ENCODE data around the gene MRPL50.
"Not testable (repeated sequence)": the region's sequence is repeated elsewhere in the genome, so short reads cannot be mapped to it uniquely, and the experiment has no call there.

Gene MRPL50

DNA sequence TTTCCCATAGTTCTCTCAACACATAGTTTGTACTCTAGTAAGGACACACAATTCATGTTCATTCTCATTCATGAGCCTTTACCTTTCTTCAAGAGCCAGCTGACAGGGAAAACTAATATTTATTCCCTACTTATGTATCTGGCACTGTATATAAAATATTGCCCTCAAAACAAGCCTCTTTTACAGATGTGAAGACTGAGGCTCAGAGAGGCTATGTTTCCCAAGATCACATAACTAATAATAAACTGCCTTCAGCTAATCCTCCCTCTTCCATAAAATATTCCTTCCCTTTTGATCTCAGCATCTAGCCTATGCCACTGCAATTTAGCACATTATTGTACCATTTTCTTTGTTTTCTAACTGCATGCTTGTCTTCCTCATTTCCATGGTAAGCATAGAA is 19.0 kb upstream of the MRPL50 start:
- DNase-seq, result no peak

DNA sequence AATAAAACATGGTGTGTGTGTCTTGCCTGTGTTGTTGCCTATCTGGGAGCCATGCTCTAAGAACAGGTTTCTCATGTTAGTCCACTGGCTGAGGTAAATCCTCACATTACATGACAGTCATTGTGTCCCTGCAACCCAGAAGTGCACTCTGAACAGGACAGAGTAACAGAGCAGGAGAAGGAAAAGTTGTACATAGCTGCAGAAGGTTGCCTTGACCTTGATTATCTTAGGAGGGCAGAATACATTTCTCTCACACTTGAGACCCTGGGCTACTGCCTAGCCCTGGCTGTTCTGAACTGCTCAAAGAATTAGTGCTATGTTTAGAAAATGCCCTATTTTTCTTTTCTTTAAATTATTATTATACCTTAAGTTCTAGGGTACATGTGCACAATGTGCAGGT is 17.2 kb upstream of the MRPL50 start:
- no peak for DNase-seq

DNA sequence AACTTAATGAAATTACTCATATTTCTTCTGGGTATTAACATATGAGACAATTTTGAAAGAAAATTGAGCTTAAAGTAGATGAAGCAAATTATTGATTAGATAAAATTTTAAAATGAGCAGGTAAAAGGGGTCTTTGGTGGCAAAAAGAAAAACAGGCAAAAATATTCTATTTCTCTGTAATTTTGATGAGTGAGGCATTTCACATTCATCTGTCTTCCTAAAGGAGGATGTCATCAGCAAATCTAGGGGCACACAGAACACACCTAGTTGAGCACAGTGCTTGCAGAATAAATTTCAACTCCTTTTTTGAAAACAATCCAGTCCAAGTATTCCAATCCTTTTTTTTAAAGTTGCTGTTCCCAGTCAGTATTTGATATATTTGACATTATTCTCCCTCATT is 16.4 kb upstream of the MRPL50 start:
- DNase-seq, result no peak

DNA sequence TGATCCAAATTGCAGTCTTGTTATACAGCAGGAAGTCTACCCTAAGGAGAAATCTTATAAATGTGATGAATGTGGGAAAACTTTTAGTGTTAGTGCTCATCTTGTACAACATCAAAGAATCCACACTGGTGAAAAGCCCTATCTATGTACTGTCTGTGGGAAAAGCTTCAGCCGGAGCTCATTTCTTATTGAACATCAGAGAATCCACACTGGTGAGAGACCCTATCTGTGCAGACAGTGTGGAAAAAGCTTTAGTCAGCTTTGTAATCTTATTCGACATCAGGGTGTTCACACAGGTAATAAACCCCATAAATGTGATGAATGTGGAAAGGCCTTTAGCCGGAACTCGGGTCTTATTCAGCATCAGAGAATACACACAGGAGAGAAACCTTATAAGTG is 10.7 kb upstream of the MRPL50 start:
- DNase-seq, result no peak

DNA sequence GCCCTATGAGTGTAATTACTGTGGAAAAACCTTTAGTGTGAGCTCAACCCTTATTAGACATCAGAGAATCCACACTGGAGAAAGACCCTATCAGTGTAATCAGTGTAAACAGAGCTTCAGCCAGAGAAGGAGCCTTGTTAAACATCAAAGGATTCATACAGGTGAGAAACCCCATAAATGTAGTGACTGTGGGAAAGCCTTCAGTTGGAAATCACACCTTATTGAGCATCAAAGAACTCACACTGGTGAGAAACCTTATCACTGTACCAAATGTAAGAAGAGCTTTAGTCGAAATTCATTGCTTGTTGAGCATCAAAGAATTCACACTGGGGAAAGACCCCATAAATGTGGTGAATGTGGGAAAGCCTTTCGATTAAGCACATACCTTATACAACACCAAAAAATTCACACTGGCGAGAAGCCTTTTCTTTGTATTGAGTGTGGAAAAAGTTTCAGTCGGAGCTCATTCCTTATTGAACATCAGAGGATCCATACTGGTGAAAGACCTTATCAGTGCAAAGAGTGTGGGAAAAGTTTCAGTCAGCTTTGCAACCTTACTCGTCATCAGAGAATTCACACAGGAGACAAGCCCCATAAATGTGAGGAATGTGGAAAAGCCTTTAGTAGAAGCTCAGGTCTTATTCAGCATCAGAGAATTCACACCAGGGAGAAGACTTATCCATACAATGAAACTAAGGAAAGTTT is 10.1 kb upstream of the MRPL50 start:
- DNase-seq, result no peak

DNA sequence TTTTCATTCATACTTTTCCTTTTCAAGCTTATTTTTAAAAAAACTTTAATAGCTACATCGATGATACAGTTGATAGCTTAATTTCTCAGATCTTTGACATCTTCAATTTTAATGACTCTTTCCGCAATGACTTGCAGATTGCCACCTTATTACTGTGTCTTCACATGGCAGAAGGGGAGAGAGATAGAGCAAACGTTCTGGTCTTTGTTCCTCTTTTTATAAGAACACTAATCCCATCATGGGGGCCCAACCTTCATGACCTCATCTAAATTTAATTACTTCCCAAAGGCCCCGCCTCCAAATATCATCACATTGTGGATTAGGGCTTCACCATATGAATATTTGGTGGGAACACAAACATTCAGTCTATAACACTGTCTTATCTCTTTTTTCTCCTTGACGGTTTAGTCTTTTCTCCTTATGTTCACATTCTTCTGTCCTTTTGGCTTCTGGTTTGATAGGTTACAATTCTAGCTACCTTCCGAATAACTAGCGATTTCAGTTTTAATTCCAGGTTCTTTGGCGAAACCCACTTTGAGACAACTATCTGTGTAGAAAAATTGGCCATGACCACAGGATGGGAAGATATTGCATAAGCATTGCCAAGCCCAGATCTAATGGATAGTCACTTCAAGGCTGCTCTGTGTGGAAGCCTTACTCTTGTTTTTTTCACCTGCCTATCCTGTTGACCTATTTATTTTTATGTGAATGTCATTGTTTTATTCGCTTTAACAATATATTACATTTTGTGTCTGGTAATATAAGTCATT is 5.3 kb upstream of the MRPL50 start:
- no peak for DNase-seq

DNA sequence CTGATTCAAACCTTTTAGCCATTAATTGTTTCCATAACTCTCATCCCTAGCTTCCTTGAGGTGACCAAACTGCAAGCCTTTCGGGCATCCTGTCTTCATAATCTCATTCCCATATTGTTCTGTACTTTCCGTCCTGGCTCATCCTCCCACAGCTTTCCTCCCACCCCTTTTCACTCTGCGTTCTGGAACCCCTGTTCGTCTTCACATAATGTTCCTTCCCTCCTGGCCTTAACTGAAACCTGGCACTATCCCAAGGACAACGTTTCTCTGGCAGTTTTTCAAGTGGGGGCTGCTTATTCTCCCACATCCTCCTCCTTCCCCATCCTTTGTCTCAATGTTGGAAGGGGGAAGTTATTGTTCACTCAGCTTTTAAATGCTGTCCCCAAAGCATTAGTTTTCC is 1.7 kb upstream of the MRPL50 start:
- DNase-seq, result no peak

DNA sequence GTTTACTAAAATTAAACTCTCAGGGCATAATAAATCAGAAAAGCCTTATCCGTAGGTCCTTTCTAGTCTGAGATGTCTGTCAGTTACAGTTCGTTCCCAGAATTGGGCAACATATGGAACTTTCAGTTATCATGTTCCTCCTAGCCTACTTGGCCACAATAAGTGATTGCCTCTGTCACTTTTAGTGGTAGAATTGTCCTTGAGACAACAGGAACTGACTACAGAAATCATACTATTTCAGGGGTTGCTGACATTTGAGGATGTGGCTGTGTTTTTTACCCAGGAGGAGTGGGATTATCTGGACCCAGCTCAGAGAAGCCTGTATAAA is 1.2 kb upstream of the MRPL50 start:
- DNase-seq, result no peak

DNA sequence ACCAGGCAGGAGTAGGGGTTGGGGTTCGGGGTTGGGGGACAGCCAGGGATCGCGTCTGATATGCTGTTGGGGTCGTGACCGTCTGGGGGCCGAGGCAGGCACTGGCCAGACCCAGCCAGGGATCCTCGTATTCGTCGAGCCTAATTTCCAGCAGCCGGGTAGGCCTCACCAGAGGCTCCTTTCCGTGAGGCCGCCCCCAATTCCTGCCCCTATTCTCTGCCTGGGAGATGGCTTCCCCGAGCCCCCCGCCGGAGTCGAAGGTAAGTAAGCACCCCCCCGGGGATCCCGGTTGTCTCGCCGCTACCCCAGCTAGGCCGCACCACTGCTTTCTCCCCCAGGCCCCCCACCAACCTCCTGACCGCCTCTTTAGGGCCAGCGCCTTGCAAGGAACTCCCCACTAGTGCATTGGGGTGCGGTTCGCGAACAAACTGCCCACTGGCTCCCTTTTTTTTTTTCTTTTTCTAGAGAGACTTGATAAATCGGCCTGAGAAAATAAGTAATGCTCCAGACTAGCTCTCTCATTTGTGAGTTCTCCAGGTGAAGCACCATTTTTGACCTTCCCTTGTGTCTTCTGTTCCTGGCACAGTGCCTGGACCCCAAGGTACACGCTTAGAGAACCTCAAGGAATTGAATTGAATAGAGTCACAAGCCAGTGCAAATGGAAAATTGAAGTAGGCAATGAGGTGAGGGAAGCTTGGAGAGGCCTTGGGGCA is 668 bp upstream of the MRPL50 start:
- peak; percentile 28 for DNase-seq

DNA sequence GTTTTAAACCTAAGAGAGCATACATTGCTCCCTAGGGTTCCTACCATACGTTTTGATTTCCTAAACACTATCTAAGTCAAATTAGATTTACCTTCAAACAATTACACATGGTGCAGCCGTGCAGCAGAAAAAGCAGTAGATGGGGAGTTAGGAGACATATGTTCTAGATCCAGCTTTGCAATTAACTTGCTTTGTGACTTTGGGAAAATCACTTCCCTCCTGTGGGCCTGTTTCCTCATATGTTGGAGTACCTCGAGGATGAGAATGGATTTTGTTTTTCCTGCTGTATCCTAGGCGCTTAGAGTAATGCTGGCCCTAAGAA is 711 bp downstream of the MRPL50 start:
- no peak for DNase-seq

DNA sequence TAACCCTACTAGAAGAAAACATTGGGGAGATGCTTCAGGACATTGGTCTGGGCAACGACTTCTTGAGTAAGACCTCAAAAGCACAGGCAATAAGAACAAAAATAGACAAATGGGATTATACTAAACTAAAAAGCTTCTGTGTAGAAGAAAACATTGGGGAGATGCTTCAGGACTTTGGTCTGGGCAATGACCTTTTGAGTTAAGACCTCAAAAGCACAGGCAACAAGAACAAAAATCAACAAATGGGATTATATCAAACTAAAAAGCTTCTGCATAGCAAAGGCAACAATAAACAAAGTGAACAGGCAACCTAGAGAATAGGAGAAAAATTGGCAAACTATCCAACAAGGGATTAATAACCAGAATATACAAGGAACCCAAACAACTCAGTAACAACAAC is 3.7 kb downstream of the MRPL50 start:
- no peak for DNase-seq

DNA sequence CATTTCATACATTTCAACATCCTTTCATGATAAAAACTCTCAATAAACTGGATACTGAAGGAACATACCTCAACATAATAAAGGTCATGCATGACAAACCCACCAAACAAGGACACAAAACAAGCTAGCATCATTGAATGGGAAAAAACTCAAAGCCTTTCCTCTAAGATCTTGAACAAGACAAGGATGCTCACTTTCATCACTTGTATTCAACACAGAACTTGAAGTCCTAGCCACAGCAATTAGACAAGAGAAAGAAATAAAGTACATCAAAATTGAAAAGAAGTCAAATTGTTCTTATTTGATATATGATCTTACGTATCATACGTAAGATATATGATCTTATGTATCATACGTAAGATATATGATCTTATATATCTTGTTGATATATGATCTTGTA is 5.3 kb downstream of the MRPL50 start:
- no peak for DNase-seq

DNA sequence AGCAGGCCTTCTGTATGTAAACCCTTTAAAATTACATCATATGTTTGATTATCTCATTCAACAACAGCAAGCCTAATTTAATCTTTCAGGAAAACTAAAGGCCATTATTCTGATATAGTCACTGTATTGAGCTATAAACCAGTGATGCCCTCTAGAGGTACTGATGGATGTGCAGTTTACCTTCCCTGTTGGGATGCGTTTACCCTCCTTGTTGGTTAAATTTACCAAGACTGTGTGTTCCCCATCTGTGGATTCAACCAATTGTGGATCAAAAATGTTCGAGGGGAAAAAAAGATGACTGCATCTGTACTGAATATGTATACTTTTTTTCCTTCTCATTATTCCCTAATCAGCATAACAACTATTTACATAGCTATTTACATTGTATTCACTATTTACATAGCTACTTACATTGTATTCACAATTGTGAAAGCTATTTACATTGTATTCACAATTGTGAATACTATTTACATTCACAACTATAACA is 9.9 kb downstream of the MRPL50 start:
- no peak for DNase-seq

DNA sequence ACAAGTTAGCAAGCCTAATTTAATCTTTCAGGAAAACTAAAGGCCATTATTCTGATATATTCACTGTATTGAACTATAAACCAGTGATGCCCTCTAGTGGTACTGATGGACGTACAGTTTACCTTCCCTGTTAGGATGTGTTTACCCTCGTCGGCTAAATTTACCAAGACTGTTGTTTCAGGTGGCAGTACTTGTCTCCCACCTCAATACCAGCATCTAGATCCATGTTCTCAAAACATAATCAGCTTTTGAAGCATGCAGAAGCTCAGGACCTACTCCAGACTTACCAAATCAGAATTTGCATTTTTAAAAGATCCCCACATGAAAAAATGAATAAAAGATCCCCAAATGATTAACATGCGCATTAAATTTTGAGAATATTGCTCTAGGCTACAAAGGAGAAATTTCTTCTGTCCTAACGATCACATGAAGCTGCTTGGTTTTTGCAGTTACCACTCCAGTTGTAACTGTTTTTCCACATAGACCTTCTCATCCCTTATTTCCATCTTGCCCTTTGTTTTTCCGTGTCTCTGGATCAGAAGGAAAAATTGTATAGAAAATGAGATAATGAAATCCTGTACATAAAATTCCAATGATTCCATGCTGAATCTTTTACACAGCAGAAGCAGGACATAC is 10.4 kb downstream of the MRPL50 start:
- no peak for DNase-seq

DNA sequence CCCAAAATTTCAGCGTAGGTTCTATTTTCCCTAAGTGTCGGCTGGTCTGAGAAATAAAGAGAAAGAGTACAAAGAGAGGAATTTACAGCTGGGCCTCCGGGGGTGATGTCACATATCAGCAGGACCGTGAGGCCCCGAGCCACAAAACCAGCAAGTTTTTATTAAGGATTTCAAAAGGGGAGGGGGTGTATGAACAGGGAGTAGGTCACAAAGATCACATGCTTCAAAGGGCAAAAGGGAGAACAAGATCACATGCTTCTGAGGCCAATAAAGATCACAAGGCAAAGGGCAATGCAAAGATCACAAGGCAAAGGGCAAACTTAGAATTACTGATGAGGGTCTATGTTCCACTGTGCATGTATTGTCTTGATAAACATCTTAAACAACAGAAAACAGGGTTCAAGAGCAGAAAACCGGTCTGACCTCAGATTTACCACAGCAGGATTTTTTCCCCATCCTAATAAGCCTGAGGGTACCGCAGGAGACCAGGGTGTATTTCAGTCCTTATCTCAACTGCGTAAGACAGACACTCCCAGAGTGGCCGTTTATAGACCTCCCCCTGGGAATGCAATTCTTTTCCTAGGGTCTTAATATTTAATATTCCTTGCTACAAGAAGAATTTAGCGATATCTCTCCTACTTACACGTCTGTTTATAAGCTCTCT is 13.4 kb downstream of the MRPL50 start, which contains the start of gene BAAT:
Gene BAAT, minus strand, starts transcription at position 134 of the 664 bp plus-strand sequence. CDS start 13,602 bp downstream, outside the sequence.
- not testable (repeated sequence) for DNase-seq

DNA sequence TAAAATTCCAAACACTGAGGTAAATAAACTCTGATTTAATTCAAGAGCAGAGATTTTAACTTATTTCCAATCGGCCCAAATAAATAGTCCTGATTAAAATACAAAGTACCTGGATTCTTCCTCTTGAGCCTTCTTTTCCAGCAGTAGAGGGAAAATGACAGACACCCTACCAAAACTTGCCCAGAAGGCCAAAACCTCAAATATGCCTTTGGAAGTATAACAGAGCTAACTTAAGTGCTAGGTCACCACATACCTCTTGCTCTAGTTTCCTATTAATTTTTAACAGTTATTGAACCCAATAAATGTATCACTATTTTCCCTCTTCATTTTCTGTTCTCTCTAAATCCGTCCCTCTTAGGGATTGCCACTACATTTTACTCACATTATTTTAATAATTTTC is 15.1 kb downstream of the MRPL50 start:
- no peak for DNase-seq

DNA sequence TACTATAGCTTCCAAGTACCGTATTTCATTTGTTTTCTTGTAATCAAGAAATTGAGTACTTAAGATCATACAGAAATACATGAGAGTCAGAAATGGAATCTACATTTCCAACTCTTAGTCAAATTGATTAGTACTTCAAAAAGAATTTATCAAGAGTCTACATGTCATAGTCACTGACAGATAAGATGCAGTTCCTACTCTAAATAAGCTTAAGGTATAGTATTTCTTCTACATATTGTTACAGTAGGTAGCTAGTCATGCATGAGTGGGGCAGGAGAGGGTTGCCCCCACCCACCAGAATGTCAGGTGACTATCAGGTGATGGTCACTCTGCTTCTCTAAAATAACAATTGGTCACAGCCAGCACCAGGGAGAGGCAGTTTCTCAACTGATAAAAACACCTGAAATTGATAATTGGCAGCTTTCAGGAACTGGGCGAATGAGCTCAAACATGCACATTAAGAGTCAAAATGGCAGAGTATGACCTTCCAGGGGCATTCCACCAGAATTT is 16.5 kb downstream of the MRPL50 start:
- no peak for DNase-seq

DNA sequence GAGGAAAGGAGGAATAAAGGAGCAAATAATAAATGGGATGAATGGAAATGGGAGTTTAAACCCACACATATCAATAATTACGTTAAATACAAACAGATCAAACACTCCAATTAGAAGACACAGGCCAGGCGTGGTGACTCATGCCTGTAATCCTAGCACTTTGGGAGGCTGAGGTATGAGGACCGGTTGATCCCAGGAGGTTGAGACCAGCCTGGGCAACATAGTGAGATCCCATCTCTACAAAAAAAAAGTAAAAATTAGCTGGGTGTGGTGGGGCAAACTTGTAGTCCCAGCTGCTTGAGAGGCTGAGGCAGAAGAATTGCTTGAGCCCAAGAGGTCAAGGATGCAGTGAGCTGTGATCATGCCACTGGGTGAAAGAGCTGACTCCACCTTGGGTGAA is 17.3 kb downstream of the MRPL50 start:
- no peak for DNase-seq

DNA sequence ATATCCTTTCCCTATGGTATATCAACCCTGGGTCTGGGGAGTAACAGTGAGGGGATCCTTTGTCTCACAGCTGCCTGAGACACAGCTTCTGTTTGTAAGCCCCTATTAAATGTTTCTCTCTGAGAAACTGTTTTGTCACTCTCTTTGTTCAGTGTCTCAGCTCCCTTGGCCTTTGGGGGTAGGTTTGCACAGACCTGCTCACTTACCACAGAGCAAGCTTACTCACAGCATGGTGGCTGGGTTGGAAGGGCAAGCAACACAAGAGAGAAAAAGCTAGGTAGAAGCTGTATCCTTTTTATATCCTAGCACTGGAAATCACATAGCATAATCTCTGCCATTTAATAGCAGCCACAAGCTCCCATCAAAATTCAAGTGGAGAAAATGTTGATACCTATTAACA is 18.1 kb downstream of the MRPL50 start:
- no peak for DNase-seq

DNA sequence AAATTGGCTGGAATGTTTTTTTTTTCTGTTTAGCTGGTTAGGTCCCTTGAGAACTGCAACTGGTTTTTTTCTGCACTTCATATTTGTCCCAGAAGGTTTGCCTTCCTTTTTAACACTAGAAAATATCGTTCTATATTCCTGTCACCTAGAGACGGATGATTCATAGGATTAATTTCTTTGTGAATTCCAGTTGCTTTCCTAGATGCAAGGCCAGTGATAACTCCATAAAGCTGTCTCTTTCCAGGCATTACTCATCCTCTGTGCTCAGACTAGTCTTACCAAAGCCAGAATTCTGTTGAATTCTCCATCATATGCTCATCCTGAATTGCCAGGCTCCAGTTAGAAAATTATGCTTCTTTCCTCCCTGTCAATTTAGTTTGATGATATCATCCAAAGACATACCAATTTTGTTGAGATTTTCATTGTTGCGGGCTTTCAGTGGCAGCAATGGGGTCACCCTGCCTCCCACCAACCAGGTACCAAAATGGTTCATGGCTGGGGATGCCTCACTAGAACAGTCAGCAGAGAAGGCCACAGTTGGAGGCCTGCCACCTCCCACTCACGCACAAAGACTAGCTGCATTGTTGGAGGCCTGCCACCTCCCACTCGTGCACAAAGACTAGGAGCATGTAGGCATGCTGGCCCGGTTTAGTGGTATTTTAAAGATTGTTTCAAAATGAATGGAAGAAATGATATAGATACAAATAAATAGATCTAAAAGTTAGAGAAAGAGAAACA is 22.1 kb downstream of the MRPL50 start:
- DNase-seq, result no peak

DNA sequence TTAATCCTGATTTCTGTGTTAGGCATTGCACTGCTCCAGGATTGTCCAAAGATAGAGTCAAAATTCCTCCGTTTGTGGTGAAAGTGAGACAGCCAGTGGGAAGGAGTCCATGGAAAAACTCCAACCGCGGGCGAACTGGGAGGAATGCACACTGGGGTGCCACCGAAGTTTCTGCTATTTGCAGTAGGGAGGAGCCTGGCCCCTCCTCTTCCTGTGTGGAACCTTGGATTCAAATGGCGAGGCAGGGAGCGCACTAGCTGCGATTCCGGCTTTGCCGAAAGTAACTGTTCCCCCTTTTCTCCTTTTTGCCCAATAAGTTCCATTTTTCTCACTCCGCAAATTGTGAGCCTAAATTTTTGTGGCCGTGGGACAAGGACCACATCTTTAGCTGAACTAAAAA is 22.9 kb downstream of the MRPL50 start:
- no peak for DNase-seq
